ENCODE results near the gene RALGPS1. TPM values are rescaled to one million over a fixed set of nuclear protein-coding genes. Genes with fewer than 3 reads are reported as not detected.

RALGPS1 gene
- total and polyA plus RNA-seq, 2 donors (not counting 1 experiment from before 2014, with no cell fraction given) = 19.7 to 39.9 TPM

DNA sequence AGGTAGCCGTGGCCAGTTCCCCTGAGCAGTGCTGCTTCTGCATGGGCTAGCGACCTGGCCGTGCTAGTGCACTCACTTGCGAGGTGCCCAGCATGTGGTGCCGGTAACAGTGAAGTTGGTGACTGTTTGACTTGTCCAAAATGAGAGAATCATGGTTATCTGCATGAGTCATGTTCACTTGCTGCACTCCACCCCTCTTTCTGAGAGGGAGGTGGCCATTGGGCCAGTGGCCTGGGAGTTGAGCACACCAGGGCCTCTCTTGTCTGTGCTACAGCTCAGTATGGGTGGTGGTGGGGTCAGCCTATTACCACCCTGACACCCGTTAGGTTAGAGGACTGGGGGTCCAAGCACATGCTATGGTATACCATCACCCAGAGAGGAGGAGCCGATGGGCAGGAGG, 294.6 kb downstream of the RALGPS1 start:
- no peaks in the 10 kb centered on the region for H3K27me3 ChIP-seq (replicated peaks in 1 of 4; ENCODE audit: control extremely low read depth in 1 of 4, control insufficient read depth in 3 of 4, insufficient read depth in 4 of 4, low read length in 3 of 4)
- WGBS (ENCODE audit: insufficient coverage) = 95% methylated on average over 6 of the region's 7 CpGs
- no peak for DNase-seq
- TF ChIP-seq, protein P1, sequence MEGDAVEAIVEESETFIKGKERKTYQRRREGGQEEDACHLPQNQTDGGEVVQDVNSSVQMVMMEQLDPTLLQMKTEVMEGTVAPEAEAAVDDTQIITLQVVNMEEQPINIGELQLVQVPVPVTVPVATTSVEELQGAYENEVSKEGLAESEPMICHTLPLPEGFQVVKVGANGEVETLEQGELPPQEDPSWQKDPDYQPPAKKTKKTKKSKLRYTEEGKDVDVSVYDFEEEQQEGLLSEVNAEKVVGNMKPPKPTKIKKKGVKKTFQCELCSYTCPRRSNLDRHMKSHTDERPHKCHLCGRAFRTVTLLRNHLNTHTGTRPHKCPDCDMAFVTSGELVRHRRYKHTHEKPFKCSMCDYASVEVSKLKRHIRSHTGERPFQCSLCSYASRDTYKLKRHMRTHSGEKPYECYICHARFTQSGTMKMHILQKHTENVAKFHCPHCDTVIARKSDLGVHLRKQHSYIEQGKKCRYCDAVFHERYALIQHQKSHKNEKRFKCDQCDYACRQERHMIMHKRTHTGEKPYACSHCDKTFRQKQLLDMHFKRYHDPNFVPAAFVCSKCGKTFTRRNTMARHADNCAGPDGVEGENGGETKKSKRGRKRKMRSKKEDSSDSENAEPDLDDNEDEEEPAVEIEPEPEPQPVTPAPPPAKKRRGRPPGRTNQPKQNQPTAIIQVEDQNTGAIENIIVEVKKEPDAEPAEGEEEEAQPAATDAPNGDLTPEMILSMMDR (IDR thresholded peaks at IDR 0.05) = no peak
- TF ChIP-seq EZH2 (IDR thresholded peaks at IDR 0.05; ENCODE audit: borderline replicate concordance, insufficient read depth, low read depth, low read length, poor library complexity, severe bottlenecking) = no peak
- H3K4me1 ChIP-seq (ENCODE audit: control insufficient read depth in 2 of 2, insufficient read depth in 2 of 2, low read length in 2 of 2) = no peaks in the 10 kb centered on the region
- Mint-ChIP-seq H3K27ac (no peak overlapping the region), H3K27me3 (no peaks in the 10 kb centered on the region), H3K4me1 (no peaks in the 10 kb centered on the region), H3K9me3 (ENCODE audit: insufficient read depth) (no peaks in the 10 kb centered on the region), H3K4me3 (no peak overlapping the region)
- no peaks in the 10 kb centered on the region for H4K20me1 ChIP-seq (ENCODE audit: control insufficient read depth, insufficient read depth, low read length, poor library complexity, severe bottlenecking)
- no peak overlapping the region for H3K4me2 ChIP-seq (replicated peaks; ENCODE audit: low read depth, low read length, poor library complexity, severe bottlenecking)
- ChIA-PET POLR2A (no interaction called here), CTCF (interaction anchor here (1.2 kb wide), 1 partner anchor 9 kb away, joined by 3 read pairs; no protein-coding TSS in a partner anchor)
- H3K79me2 ChIP-seq (ENCODE audit: control insufficient read depth, insufficient read depth, low read length) = no peaks in the 10 kb centered on the region
- H3K36me3 ChIP-seq (replicated peaks in 1 of 2; ENCODE audit: control extremely low read depth in 1 of 2, control insufficient read depth in 1 of 2, extremely low read depth in 1 of 2, insufficient read depth in 2 of 2, low read length in 1 of 2) = no peaks in the 10 kb centered on the region
- no peaks in the 10 kb centered on the region for H3K9me3 ChIP-seq (ENCODE audit: control extremely low read depth in 1 of 3, control insufficient read depth in 2 of 3, insufficient read depth in 1 of 3, low read length in 2 of 3)
- H3K9ac ChIP-seq (ENCODE audit: low read length) = no peak overlapping the region
- H3K27ac ChIP-seq (ENCODE audit: low read length in 2 of 2) = no peak overlapping the region
- H2AFZ ChIP-seq (ENCODE audit: insufficient read depth, low read depth, low read length, poor library complexity, severe bottlenecking) = no peak overlapping the region
- no peak overlapping the region for H3K4me3 ChIP-seq (ENCODE audit: control extremely low read depth in 1 of 5, extremely low read depth in 1 of 5, insufficient read depth in 1 of 5, low read depth in 2 of 5, low read length in 4 of 5)
- ATAC-seq (ENCODE audit: low read depth) = no peak
- intact Hi-C loops (cut with micrococcal nuclease) = no loop called here

DNA sequence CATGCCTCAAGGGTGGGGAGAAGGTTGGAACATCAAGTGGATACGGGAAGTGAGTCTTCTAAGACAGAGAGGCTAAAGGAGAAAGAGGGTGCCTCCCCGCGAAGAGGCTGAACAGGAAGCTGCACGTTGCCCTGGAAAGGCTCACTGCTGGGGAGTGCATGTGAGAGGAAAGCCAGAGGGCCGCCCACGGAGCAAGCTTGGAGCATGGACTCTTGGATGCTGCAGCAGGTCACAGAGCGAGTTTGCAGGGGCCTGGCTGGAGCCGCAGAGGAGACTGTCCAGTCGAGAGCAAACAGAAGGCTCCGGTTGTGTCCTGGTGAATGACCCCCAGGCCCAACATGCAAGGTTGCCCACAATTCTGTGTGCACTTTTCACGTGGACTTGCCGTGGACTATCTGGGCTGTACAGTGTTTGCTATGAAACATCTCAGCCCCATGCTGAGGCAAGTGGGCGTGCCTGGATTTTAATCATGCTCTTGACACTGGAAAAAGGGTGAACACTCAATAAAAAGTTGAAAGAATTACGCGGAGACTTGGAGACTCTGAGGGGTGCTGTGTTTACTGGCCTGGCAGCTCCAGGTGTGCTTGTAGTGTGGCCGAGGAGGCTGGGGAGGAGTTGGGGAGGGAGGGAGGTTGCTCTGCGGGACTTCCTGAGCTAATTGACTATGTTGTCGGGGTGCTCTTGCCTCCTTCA, 295.5 kb downstream of the RALGPS1 start:
- Histone ChIP-seq H3K9ac (ENCODE audit: low read length) (no peak overlapping the region), H3K27me3 (replicated peaks in 1 of 4; ENCODE audit: control extremely low read depth in 1 of 4, control insufficient read depth in 3 of 4, insufficient read depth in 4 of 4, low read length in 3 of 4) (no peaks in the 10 kb centered on the region)

More for the DNA sequence above, 295.5 kb downstream of the RALGPS1 start:
- Histone ChIP-seq H3K36me3 (replicated peaks in 1 of 2; ENCODE audit: control extremely low read depth in 1 of 2, control insufficient read depth in 1 of 2, extremely low read depth in 1 of 2, insufficient read depth in 2 of 2, low read length in 1 of 2) (no peaks in the 10 kb centered on the region), H3K9me3 (ENCODE audit: control extremely low read depth in 1 of 3, control insufficient read depth in 2 of 3, insufficient read depth in 1 of 3, low read length in 2 of 3) (no peaks in the 10 kb centered on the region), H3K79me2 (ENCODE audit: control insufficient read depth, insufficient read depth, low read length) (no peaks in the 10 kb centered on the region), H2AFZ (ENCODE audit: insufficient read depth, low read depth, low read length, poor library complexity, severe bottlenecking) (no peak overlapping the region), H3K4me2 (replicated peaks; ENCODE audit: low read depth, low read length, poor library complexity, severe bottlenecking) (no peak overlapping the region), H3K27ac (ENCODE audit: low read length in 2 of 2) (no peak overlapping the region), H3K4me3 (ENCODE audit: control extremely low read depth in 1 of 5, extremely low read depth in 1 of 5, insufficient read depth in 1 of 5, low read depth in 2 of 5, low read length in 4 of 5) (no peak overlapping the region), H4K20me1 (ENCODE audit: control insufficient read depth, insufficient read depth, low read length, poor library complexity, severe bottlenecking) (no peaks in the 10 kb centered on the region), H3K4me1 (ENCODE audit: control insufficient read depth in 2 of 2, insufficient read depth in 2 of 2, low read length in 2 of 2) (peaks cover 0 to 3% of the 10 kb centered on the region in 2 donors)
- ChIA-PET CTCF (interaction anchor here (0.6 to 1.2 kb wide), 2 partner anchors 9 to 139 kb away, joined by 3 read pairs; no protein-coding TSS in a partner anchor), POLR2A (no interaction called here)
- Mint-ChIP-seq H3K4me1 (peaks cover 4% of the 10 kb centered on the region), H3K9me3 (ENCODE audit: insufficient read depth) (no peaks in the 10 kb centered on the region), H3K27ac (no peak overlapping the region), H3K4me3 (no peak overlapping the region), H3K27me3 (no peaks in the 10 kb centered on the region)
- WGBS (ENCODE audit: insufficient coverage) = 90% methylated on average over 17 of the region's 18 CpGs
- no peak for ATAC-seq (ENCODE audit: low read depth)
- DNase-seq = no peak
- TF ChIP-seq EZH2 (IDR thresholded peaks at IDR 0.05; ENCODE audit: borderline replicate concordance, insufficient read depth, low read depth, low read length, poor library complexity, severe bottlenecking) = no peak
- TF ChIP-seq, protein P1 (IDR thresholded peaks at IDR 0.05) = no peak
- intact Hi-C loops (cut with micrococcal nuclease) = loop anchor here (5.0 kb wide), 1 partner anchor 712 kb away; no protein-coding TSS in a partner anchor

Data from B cell (primary cell).